Liver (tissue), 9 donors: Measurements from ENCODE around the gene PARD6A. TPM values are rescaled to one million over a fixed set of nuclear protein-coding genes. Genes with fewer than 3 reads are reported as not detected.
A peak's percentile ranks its signal among the peaks of the same experiment; 100 is the strongest.

Source experiments
- DNase-seq: peaks from one replicate; pipeline ENCODE4 v3.0.0-alpha.2; 2017; ENCODE audit warnings: low spot score
- H3K27ac ChIP-seq, 2 donors: one replicate each; pipeline ENCODE4 v1.7.0; 2013; ENCODE audit warnings: inconsistent platforms in 2 of 2, low read length in 2 of 2, control low read depth in 1 of 2, low read depth in 1 of 2, mild to moderate bottlenecking in 1 of 2
- H3K27me3 ChIP-seq, 4 donors: one replicate each; pipeline versions ENCODE4 v1.6.1 to v1.7.0; 2013; ENCODE audit warnings: low read length in 3 of 4, inconsistent platforms in 1 of 4, mild to moderate bottlenecking in 1 of 4, moderate library complexity in 1 of 4; ENCODE audit not compliant: control insufficient read depth in 4 of 4, insufficient read depth in 4 of 4
- H3K36me3 ChIP-seq, 4 donors: one replicate each; pipeline versions ENCODE4 v1.6.1 to v1.7.0; 2013; ENCODE audit warnings: low read length in 3 of 4, mild to moderate bottlenecking in 3 of 4, low read depth in 1 of 4, moderate library complexity in 1 of 4; ENCODE audit not compliant: control insufficient read depth in 4 of 4, insufficient read depth in 3 of 4
- H3K4me1 ChIP-seq, 4 donors: one replicate each; pipeline versions ENCODE4 v1.6.1 to v1.7.0; 2013; ENCODE audit warnings: low read length in 3 of 4, mild to moderate bottlenecking in 3 of 4, moderate library complexity in 1 of 4; ENCODE audit not compliant: control insufficient read depth in 4 of 4, insufficient read depth in 4 of 4
- H3K4me3 ChIP-seq, 3 donors: one replicate each; pipeline versions ENCODE4 v1.6.1 to v1.7.0; 2013; ENCODE audit warnings: low read length in 3 of 3, control low read depth in 1 of 3, low read depth in 1 of 3, mild to moderate bottlenecking in 1 of 3
- H3K9ac ChIP-seq, 2 donors: one replicate each; pipeline ENCODE4 v1.7.0; 2013; ENCODE audit warnings: low read length in 2 of 2, mild to moderate bottlenecking in 2 of 2, moderate library complexity in 2 of 2, control low read depth in 1 of 2, low read depth in 1 of 2
- H3K9me3 ChIP-seq, 4 donors: one replicate each; pipeline versions ENCODE4 v1.6.1 to v1.7.0; 2013; ENCODE audit warnings: low read length in 3 of 4; ENCODE audit not compliant: control insufficient read depth in 4 of 4
- FOXA1 ChIP-seq: IDR thresholded peaks from 2 replicates; pipeline ENCODE4 v1.6.1; 2016; ENCODE audit warnings: antibody characterized with exemption
- GABPA ChIP-seq, 2 donors: IDR thresholded peaks in 1 of 2; conservative IDR thresholded peaks in 1 of 2; 2 replicates each; pipeline ENCODE4 v1.6.1; 2016; ENCODE audit warnings: antibody characterized with exemption in 2 of 2, mild to moderate bottlenecking in 1 of 2, moderate library complexity in 1 of 2
- HNF4A ChIP-seq, 2 donors: conservative IDR thresholded peaks; 2 replicates each; pipeline ENCODE4 v1.6.1; 2016; ENCODE audit warnings: antibody characterized with exemption in 2 of 2, mild to moderate bottlenecking in 2 of 2
- HNF4G ChIP-seq: IDR thresholded peaks from 2 replicates; pipeline ENCODE4 v1.6.1; 2016; ENCODE audit warnings: antibody characterized with exemption
- RAD21 ChIP-seq, 2 donors: IDR thresholded peaks; 2 replicates each; pipeline ENCODE4 v1.6.1; 2016; ENCODE audit warnings: antibody characterized with exemption in 2 of 2, mild to moderate bottlenecking in 2 of 2
- RXRA ChIP-seq, 2 donors: IDR thresholded peaks; 2 replicates each; pipeline ENCODE4 v1.6.1; 2017 to 2018; ENCODE audit warnings: antibody characterized with exemption in 2 of 2, mild to moderate bottlenecking in 1 of 2
- SP1 ChIP-seq: IDR thresholded peaks from 2 replicates; pipeline ENCODE4 v1.6.1; 2018; ENCODE audit warnings: antibody characterized with exemption, mild to moderate bottlenecking
- YY1 ChIP-seq: IDR thresholded peaks from 2 replicates; pipeline ENCODE4 v1.6.1; 2016; ENCODE audit warnings: antibody characterized with exemption, mild to moderate bottlenecking
- WGBS: extraction: QIAGEN DNeasy Blood & Tissue Kit; methylation state at CpG from one replicate; pipeline ENCODE4 v1.1.7; 2013; 5-methylcytosine and 5-hydroxymethylcytosine counted together
- polyA plus RNA-seq, 2 donors: library from polyadenylated mRNA; stranded (reverse) in 1 of 2; unstranded in 1 of 2; fragments of 200-250 nt in 1 of 2; fragments of >200 nt in 1 of 2; fragmentation: Nextera tagmentation in 1 of 2; extraction: Ambion mirVana in 1 of 2; gene quantifications; one replicate each; pipeline versions ENCODE4 v1.2.1 to v1.2.3, GENCODE V29; 2013 to 2015
- total RNA-seq, 2 donors: library from RNA; depleted of rRNA; stranded (reverse); fragments of >200 nt; gene quantifications; one replicate each; pipeline ENCODE4 v1.2.3, GENCODE V29; 2014
- TF ChIP-seq, protein P1 (sequence below): IDR thresholded peaks from 2 replicates; pipeline ENCODE4 v1.6.1; 2016; ENCODE audit warnings: antibody characterized with exemption, mild to moderate bottlenecking
- TF ChIP-seq, protein P2 (sequence below): IDR thresholded peaks from 2 replicates; pipeline ENCODE4 v1.6.1; 2016; ENCODE audit warnings: antibody characterized with exemption
- TF ChIP-seq, protein P3 (sequence below): fragments of 150-350 bp; IDR thresholded peaks from 2 replicates; pipeline ENCODE4 v1.5.1; 2017; ENCODE audit warnings: improper control_type of control experiment, low read depth, low read length; ENCODE audit not compliant: missing input control
- TF ChIP-seq, protein P4 (sequence below): IDR thresholded peaks from 2 replicates; pipeline ENCODE4 v1.6.1; 2016; ENCODE audit warnings: antibody characterized with exemption
- donor health status: healthy.
- donor health status: healthy.
- donor health status: healthy.
- donor health status: healthy.
- donor health status: healthy.

PARD6A gene
- total and polyA plus RNA-seq, 4 donors = 0.42 to 2.4 (median 1.8) TPM

DNA sequence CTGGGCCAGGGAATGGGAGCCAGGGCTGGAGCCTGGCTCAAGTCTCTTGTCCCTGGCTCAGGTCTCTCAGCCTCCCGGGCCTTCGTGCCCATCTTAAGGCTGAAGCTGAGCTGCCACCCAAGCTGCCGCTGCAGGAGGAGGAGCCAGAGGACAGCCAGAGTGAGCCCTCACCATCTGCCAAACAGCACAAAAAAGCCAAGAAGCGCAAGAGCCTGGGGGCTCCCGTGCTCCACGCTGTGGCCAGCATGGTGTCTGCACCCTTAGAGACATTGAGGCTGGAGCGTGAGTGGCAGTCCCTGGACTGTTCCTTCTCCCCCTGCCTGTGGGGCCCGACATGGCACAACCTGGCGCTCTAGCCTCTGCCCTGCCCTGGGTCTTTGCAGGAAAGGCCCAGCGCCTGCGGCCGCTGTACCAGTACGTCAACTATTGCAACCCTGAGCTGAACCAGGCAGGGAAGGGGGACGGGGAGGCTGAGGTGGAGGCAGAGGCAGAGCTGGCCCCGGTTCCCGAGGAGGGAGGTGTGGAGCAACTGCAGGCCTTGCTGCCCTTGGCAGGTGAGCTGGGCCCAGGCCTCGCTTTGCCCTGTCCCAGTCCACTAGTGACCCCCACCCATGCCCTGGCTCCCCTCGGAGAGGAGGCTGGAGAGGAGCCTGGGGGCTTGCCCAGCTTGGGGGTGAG, 7.2 kb downstream of the PARD6A start:
- DNase-seq = peak; percentile 73
- no peaks in the 10 kb centered on the region for H3K9me3 ChIP-seq
- peak overlapping the region in 1 of 2 donors; percentile 86 for H3K9ac ChIP-seq
- TF ChIP-seq YY1 = peak; percentile 76
- TF ChIP-seq SP1 = peak; percentile 42
- TF ChIP-seq, protein P1, sequence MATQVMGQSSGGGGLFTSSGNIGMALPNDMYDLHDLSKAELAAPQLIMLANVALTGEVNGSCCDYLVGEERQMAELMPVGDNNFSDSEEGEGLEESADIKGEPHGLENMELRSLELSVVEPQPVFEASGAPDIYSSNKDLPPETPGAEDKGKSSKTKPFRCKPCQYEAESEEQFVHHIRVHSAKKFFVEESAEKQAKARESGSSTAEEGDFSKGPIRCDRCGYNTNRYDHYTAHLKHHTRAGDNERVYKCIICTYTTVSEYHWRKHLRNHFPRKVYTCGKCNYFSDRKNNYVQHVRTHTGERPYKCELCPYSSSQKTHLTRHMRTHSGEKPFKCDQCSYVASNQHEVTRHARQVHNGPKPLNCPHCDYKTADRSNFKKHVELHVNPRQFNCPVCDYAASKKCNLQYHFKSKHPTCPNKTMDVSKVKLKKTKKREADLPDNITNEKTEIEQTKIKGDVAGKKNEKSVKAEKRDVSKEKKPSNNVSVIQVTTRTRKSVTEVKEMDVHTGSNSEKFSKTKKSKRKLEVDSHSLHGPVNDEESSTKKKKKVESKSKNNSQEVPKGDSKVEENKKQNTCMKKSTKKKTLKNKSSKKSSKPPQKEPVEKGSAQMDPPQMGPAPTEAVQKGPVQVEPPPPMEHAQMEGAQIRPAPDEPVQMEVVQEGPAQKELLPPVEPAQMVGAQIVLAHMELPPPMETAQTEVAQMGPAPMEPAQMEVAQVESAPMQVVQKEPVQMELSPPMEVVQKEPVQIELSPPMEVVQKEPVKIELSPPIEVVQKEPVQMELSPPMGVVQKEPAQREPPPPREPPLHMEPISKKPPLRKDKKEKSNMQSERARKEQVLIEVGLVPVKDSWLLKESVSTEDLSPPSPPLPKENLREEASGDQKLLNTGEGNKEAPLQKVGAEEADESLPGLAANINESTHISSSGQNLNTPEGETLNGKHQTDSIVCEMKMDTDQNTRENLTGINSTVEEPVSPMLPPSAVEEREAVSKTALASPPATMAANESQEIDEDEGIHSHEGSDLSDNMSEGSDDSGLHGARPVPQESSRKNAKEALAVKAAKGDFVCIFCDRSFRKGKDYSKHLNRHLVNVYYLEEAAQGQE = no peak
- TF ChIP-seq, protein P2, sequence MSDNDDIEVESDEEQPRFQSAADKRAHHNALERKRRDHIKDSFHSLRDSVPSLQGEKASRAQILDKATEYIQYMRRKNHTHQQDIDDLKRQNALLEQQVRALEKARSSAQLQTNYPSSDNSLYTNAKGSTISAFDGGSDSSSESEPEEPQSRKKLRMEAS = peak; percentile 56
- TF ChIP-seq, protein P3, sequence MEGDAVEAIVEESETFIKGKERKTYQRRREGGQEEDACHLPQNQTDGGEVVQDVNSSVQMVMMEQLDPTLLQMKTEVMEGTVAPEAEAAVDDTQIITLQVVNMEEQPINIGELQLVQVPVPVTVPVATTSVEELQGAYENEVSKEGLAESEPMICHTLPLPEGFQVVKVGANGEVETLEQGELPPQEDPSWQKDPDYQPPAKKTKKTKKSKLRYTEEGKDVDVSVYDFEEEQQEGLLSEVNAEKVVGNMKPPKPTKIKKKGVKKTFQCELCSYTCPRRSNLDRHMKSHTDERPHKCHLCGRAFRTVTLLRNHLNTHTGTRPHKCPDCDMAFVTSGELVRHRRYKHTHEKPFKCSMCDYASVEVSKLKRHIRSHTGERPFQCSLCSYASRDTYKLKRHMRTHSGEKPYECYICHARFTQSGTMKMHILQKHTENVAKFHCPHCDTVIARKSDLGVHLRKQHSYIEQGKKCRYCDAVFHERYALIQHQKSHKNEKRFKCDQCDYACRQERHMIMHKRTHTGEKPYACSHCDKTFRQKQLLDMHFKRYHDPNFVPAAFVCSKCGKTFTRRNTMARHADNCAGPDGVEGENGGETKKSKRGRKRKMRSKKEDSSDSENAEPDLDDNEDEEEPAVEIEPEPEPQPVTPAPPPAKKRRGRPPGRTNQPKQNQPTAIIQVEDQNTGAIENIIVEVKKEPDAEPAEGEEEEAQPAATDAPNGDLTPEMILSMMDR = peak; percentile 88
- TF ChIP-seq, protein P4, sequence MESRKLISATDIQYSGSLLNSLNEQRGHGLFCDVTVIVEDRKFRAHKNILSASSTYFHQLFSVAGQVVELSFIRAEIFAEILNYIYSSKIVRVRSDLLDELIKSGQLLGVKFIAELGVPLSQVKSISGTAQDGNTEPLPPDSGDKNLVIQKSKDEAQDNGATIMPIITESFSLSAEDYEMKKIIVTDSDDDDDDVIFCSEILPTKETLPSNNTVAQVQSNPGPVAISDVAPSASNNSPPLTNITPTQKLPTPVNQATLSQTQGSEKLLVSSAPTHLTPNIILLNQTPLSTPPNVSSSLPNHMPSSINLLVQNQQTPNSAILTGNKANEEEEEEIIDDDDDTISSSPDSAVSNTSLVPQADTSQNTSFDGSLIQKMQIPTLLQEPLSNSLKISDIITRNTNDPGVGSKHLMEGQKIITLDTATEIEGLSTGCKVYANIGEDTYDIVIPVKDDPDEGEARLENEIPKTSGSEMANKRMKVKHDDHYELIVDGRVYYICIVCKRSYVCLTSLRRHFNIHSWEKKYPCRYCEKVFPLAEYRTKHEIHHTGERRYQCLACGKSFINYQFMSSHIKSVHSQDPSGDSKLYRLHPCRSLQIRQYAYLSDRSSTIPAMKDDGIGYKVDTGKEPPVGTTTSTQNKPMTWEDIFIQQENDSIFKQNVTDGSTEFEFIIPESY = no peak
- peak; percentile 49 to 61 for TF ChIP-seq RXRA (IDR thresholded peaks at IDR 0.05)
- TF ChIP-seq FOXA1 = no peak
- peak; percentile 18 for TF ChIP-seq HNF4G
- TF ChIP-seq GABPA (IDR thresholded peaks at IDR 0.05 in 1 of 2, conservative IDR thresholded peaks at IDR 0.05 in 1 of 2) = no peak
- peak; percentile 83 to 90 for TF ChIP-seq RAD21 (IDR thresholded peaks at IDR 0.05)
- peak; percentile 32 to 45 for TF ChIP-seq HNF4A (conservative IDR thresholded peaks at IDR 0.05)
- peaks cover 18 to 61% (median 41%) of the 10 kb centered on the region in 4 donors for H3K4me1 ChIP-seq
- no peaks in the 10 kb centered on the region for H3K36me3 ChIP-seq
- WGBS = 17% methylated on average over 18 of the region's 18 CpGs
- H3K27me3 ChIP-seq = no peaks in the 10 kb centered on the region
- H3K27ac ChIP-seq = peak overlapping the region; percentile 92 to 94
- H3K4me3 ChIP-seq = peak overlapping the region in 2 of 3 donors; percentile 57 to 80

DNA sequence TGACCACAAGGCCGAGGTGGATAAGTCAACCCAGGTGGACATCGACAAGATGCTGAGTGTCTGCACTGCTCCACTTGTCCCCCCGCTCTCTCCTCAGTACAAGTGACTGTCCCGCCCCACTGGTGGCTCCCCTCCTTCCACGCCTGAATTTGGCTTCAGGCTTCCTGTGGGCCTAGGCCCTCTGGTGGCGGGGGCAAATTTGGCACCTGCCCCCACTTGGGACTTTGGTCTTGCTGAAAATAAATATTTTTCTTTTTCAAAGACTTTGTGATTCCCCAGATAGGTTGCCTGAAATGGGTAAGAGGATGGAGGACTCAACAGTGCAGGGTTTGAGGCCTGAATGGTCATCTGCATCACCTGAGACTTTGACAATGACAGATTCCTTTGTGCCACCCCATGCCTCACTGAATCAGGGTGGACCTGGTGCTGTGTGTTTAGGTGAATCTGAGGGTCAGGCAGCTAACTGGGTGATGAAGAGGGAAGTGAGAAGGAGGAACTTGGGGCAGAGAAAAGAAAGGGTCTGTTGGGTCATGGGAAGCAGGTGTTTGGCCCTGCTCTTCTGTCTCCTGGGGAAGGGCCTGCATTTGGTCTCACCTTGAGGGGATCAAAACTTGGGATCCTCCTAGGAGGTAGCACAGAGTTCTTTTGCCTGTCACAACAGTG, 7.9 kb downstream of the PARD6A start:
- H3K9ac ChIP-seq = no peak overlapping the region
- H3K4me3 ChIP-seq = no peak overlapping the region
- H3K27me3 ChIP-seq = no peaks in the 10 kb centered on the region
- peak overlapping the region; percentile 0 to 94 for H3K27ac ChIP-seq
- H3K4me1 ChIP-seq = peaks cover 23 to 61% (median 44%) of the 10 kb centered on the region in 4 donors
- no peak for DNase-seq
- no peak for TF ChIP-seq GABPA (IDR thresholded peaks at IDR 0.05 in 1 of 2, conservative IDR thresholded peaks at IDR 0.05 in 1 of 2)
- TF ChIP-seq, protein P3 = peak; percentile 34
- H3K36me3 ChIP-seq = no peaks in the 10 kb centered on the region
- H3K9me3 ChIP-seq = no peaks in the 10 kb centered on the region
- WGBS = 64% methylated on average over 6 of the region's 6 CpGs
